HEK293 (cell line): Measurements from ENCODE around the gene KIF18A.

Experiments
- CTCF ChIA-PET: fragments of 350-600 bp; formaldehyde crosslinking; extraction: SDS; loops from one replicate; lab custom pipeline; 2021; ENCODE audit warnings: antibody characterized with exemption; lab: Yijun Ruan, JAX
- POLR2A ChIA-PET: fragments of 300-600 bp; formaldehyde crosslinking; extraction: SDS; loops from one replicate; lab custom pipeline; 2020; ENCODE audit warnings: antibody characterized with exemption, inconsistent platforms; lab: Yijun Ruan, JAX
- H3K27ac ChIP-seq: fragments of 200-500 bp; sonication (Bioruptor generic); 2 replicates; pipeline ENCODE4 v1.5.1; 2014; ENCODE audit warnings: low read depth, low read length, control low read depth, inconsistent platforms; ENCODE audit errors: extremely low read depth
- H3K36me3 ChIP-seq, 2 experiments: fragments of 200-500 bp in 1 of 2; sonication (Bioruptor generic) in 1 of 2; 1 replicate in 1 of 2; 2 replicates in 1 of 2; pipeline ENCODE4 v1.5.1; 2014 to 2017; ENCODE audit warnings: inconsistent platforms in 2 of 2, low read length in 2 of 2; ENCODE audit not compliant: control insufficient read depth in 2 of 2, insufficient read depth in 1 of 2
- H3K4me1 ChIP-seq: fragments of 200-500 bp; sonication (Bioruptor generic); 2 replicates; pipeline ENCODE4 v1.5.1; 2014; ENCODE audit warnings: mild to moderate bottlenecking, low read length, inconsistent platforms; ENCODE audit not compliant: control insufficient read depth, insufficient read depth
- H3K4me3 ChIP-seq: 2 replicates; pipeline ENCODE4 v1.5.1; 2011; ENCODE audit warnings: low read depth, mild to moderate bottlenecking, control low read depth, low read length, moderate library complexity
- H3K9me3 ChIP-seq: fragments of 200-500 bp; sonication (Bioruptor generic); 2 replicates; pipeline ENCODE4 v1.5.1; 2014; ENCODE audit warnings: low read depth, low read length, inconsistent platforms; ENCODE audit not compliant: control insufficient read depth, insufficient read depth
- GFI1B ChIP-seq: fragments of 450-650 bp; formaldehyde crosslinking; IDR thresholded peaks from 2 replicates; pipeline ENCODE4 v1.5.1; 2016; ENCODE audit warnings: missing biosample characterization, missing genetic modification characterization
- GLIS1 ChIP-seq: fragments of 450-650 bp; formaldehyde crosslinking; IDR thresholded peaks from 2 replicates; pipeline ENCODE4 v1.5.1; 2016; ENCODE audit warnings: missing biosample characterization, missing genetic modification characterization
- HOXD13 ChIP-seq: sonication (generic); formaldehyde crosslinking; IDR thresholded peaks from 2 replicates; pipeline ENCODE4 v1.8.0; 2022; ENCODE audit warnings: missing genetic modification reagents, borderline replicate concordance
- IKZF3 ChIP-seq: fragments of 450-650 bp; IDR thresholded peaks from 2 replicates; pipeline ENCODE4 v1.5.0; 2018; ENCODE audit warnings: missing biosample characterization, mild to moderate bottlenecking, missing genetic modification characterization, moderate library complexity
- MEIS1 ChIP-seq: sonication (generic); formaldehyde crosslinking; IDR thresholded peaks from 2 replicates; pipeline ENCODE4 v1.8.1; 2022; ENCODE audit warnings: missing genetic modification reagents, mild to moderate bottlenecking, borderline replicate concordance
- TCF7L2 ChIP-seq: IDR thresholded peaks from 2 replicates; pipeline ENCODE4 v1.6.1; 2011; ENCODE audit warnings: low read depth, mild to moderate bottlenecking, inconsistent platforms, low read length, moderate library complexity, borderline replicate concordance
- ZNF10 ChIP-seq: fragments of 450-650 bp; formaldehyde crosslinking; IDR thresholded peaks from 2 replicates; pipeline ENCODE4 v1.5.1; 2017; ENCODE audit warnings: missing biosample characterization, missing genetic modification characterization
- ZNF146 ChIP-seq: fragments of 450-650 bp; formaldehyde crosslinking; IDR thresholded peaks from 2 replicates; pipeline ENCODE4 v1.5.1; 2016; ENCODE audit warnings: missing biosample characterization, missing genetic modification characterization
- ZNF223 ChIP-seq: fragments of 450-650 bp; formaldehyde crosslinking; IDR thresholded peaks from 2 replicates; pipeline ENCODE4 v1.5.1; 2016; ENCODE audit warnings: missing biosample characterization, missing genetic modification characterization
- ZNF23 ChIP-seq: fragments of 450-650 bp; formaldehyde crosslinking; IDR thresholded peaks from 2 replicates; pipeline ENCODE4 v1.5.1; 2016; ENCODE audit warnings: missing biosample characterization, missing genetic modification characterization, borderline replicate concordance
- ZNF311 ChIP-seq: fragments of 450-650 bp; formaldehyde crosslinking; IDR thresholded peaks from 2 replicates; pipeline ENCODE4 v1.5.1; 2017; ENCODE audit warnings: missing biosample characterization, missing genetic modification characterization, borderline replicate concordance
- ZNF354C ChIP-seq: fragments of 450-650 bp; formaldehyde crosslinking; IDR thresholded peaks from 2 replicates; pipeline ENCODE4 v1.5.1; 2016; ENCODE audit warnings: missing biosample characterization, missing genetic modification characterization, low read depth, borderline replicate concordance
- ZNF391 ChIP-seq: fragments of 450-650 bp; formaldehyde crosslinking; IDR thresholded peaks from 2 replicates; pipeline ENCODE4 v1.5.1; 2016; ENCODE audit warnings: low read depth, missing biosample characterization, missing genetic modification characterization, borderline replicate concordance
- ZNF560 ChIP-seq: fragments of 450-650 bp; formaldehyde crosslinking; IDR thresholded peaks from 2 replicates; pipeline ENCODE4 v1.5.1; 2017; ENCODE audit warnings: missing biosample characterization, missing genetic modification characterization, borderline replicate concordance
- ZNF580 ChIP-seq: fragments of 450-650 bp; formaldehyde crosslinking; IDR thresholded peaks from 2 replicates; pipeline ENCODE4 v1.5.1; 2016; ENCODE audit warnings: missing biosample characterization, missing genetic modification characterization
- ZNF585B ChIP-seq: fragments of 450-650 bp; formaldehyde crosslinking; IDR thresholded peaks from 2 replicates; pipeline ENCODE4 v1.5.1; 2016; ENCODE audit warnings: missing biosample characterization, missing genetic modification characterization
- ZNF660 ChIP-seq: fragments of 450-650 bp; IDR thresholded peaks from 2 replicates; pipeline ENCODE4 v1.5.1; 2018; ENCODE audit warnings: missing biosample characterization, mild to moderate bottlenecking, missing genetic modification characterization
- ZNF785 ChIP-seq: fragments of 450-650 bp; formaldehyde crosslinking; IDR thresholded peaks from 2 replicates; pipeline ENCODE4 v1.5.1; 2016; ENCODE audit warnings: missing biosample characterization, missing genetic modification characterization
- ZNF843 ChIP-seq: fragments of 450-650 bp; formaldehyde crosslinking; IDR thresholded peaks from 2 replicates; pipeline ENCODE4 v1.5.1; 2016; ENCODE audit warnings: missing biosample characterization, missing genetic modification characterization
- ZSCAN16 ChIP-seq: fragments of 450-650 bp; formaldehyde crosslinking; IDR thresholded peaks from 2 replicates; pipeline ENCODE4 v1.5.1; 2016; ENCODE audit warnings: missing biosample characterization, missing genetic modification characterization
- TF ChIP-seq, protein P1 (sequence below): fragments of 450-650 bp; formaldehyde crosslinking; IDR thresholded peaks from 2 replicates; pipeline ENCODE4 v1.5.1; 2016; ENCODE audit warnings: missing biosample characterization, missing genetic modification characterization
- TF ChIP-seq, protein P2 (sequence below): fragments of 450-650 bp; formaldehyde crosslinking; IDR thresholded peaks from 2 replicates; pipeline ENCODE4 v1.5.1; 2016; ENCODE audit warnings: missing biosample characterization, missing genetic modification characterization
- TF ChIP-seq, protein P3 (sequence below): fragments of 450-650 bp; formaldehyde crosslinking; IDR thresholded peaks from 2 replicates; pipeline ENCODE4 v1.5.1; 2016; ENCODE audit warnings: missing biosample characterization, missing genetic modification characterization, low read depth

The KIF18A gene

DNA sequence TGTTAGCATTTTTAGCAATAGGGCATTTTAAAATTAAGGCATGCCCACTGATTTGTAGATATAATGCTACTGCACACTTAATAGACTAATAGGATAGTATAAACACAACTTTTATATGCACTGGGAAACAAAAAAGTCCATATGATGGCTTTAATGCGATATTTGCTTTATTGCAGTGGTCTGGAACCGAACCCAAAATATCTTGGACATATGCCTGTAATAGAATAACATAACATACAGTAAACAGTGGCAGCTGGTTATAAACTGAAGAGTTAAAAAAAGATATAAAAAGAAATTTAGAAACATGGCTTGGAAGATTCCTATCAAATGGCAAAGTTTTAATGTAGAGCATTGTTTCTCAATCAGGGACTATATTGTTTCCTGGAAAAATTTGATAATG is 111.9 kb downstream of the KIF18A start:
- POLR2A ChIA-PET = no interaction called here
- no peak for TF ChIP-seq ZNF10 (tag by site-specific recombination)
- no peak for TF ChIP-seq IKZF3 (tag by site-specific recombination)
- no peak for TF ChIP-seq GFI1B (tag by site-specific recombination)
- TF ChIP-seq, protein P1, sequence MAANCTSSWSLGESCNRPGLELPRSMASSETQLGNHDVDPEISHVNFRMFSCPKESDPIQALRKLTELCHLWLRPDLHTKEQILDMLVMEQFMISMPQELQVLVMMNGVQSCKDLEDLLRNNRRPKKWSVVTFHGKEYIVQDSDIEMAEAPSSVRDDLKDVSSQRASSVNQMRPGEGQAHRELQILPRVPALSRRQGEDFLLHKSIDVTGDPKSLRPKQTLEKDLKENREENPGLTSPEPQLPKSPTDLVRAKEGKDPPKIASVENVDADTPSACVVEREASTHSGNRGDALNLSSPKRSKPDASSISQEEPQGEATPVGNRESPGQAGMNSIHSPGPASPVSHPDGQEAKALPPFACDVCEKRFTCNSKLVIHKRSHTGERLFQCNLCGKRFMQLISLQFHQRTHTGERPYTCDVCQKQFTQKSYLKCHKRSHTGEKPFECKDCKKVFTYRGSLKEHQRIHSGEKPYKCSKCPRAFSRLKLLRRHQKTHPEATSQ (tag by site-specific recombination) = no peak
- TF ChIP-seq ZNF23 (tag by site-specific recombination) = no peak
- no peak for TF ChIP-seq ZNF843
- TF ChIP-seq ZNF580 (tag by site-specific recombination) = no peak
- no peak for TF ChIP-seq ZNF311 (tag by site-specific recombination)
- no peak for TF ChIP-seq ZNF585B (tag by site-specific recombination)
- TF ChIP-seq, protein P2, sequence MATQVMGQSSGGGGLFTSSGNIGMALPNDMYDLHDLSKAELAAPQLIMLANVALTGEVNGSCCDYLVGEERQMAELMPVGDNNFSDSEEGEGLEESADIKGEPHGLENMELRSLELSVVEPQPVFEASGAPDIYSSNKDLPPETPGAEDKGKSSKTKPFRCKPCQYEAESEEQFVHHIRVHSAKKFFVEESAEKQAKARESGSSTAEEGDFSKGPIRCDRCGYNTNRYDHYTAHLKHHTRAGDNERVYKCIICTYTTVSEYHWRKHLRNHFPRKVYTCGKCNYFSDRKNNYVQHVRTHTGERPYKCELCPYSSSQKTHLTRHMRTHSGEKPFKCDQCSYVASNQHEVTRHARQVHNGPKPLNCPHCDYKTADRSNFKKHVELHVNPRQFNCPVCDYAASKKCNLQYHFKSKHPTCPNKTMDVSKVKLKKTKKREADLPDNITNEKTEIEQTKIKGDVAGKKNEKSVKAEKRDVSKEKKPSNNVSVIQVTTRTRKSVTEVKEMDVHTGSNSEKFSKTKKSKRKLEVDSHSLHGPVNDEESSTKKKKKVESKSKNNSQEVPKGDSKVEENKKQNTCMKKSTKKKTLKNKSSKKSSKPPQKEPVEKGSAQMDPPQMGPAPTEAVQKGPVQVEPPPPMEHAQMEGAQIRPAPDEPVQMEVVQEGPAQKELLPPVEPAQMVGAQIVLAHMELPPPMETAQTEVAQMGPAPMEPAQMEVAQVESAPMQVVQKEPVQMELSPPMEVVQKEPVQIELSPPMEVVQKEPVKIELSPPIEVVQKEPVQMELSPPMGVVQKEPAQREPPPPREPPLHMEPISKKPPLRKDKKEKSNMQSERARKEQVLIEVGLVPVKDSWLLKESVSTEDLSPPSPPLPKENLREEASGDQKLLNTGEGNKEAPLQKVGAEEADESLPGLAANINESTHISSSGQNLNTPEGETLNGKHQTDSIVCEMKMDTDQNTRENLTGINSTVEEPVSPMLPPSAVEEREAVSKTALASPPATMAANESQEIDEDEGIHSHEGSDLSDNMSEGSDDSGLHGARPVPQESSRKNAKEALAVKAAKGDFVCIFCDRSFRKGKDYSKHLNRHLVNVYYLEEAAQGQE (tag by site-specific recombination) = no peak
- no peak for TF ChIP-seq HOXD13 (CRISPR knock-in tag)
- Histone ChIP-seq H3K36me3 (no peaks in the 10 kb centered on the region), H3K9me3 (no peaks in the 10 kb centered on the region), H3K27ac (no peak overlapping the region), H3K4me1 (no peaks in the 10 kb centered on the region), H3K4me3 (no peak overlapping the region)
- CTCF ChIA-PET = no interaction called here

- no peak overlapping the region for H3K4me3 ChIP-seq
- CTCF ChIA-PET = no interaction called here
- no peak overlapping the region for H3K27ac ChIP-seq
- TF ChIP-seq ZNF660 (tag by site-specific recombination) (no peak), ZNF560 (tag by site-specific recombination) (no peak), ZNF146 (no peak), MEIS1 (CRISPR knock-in tag) (no peak), ZSCAN16 (no peak), ZNF223 (tag by site-specific recombination) (no peak), GLIS1 (tag by site-specific recombination) (no peak), ZNF354C (tag by site-specific recombination) (no peak), TCF7L2 (no peak), ZNF785 (tag by site-specific recombination) (no peak), ZNF391 (tag by site-specific recombination) (no peak), GFI1B (tag by site-specific recombination) (no peak)
- TF ChIP-seq, protein P3, sequence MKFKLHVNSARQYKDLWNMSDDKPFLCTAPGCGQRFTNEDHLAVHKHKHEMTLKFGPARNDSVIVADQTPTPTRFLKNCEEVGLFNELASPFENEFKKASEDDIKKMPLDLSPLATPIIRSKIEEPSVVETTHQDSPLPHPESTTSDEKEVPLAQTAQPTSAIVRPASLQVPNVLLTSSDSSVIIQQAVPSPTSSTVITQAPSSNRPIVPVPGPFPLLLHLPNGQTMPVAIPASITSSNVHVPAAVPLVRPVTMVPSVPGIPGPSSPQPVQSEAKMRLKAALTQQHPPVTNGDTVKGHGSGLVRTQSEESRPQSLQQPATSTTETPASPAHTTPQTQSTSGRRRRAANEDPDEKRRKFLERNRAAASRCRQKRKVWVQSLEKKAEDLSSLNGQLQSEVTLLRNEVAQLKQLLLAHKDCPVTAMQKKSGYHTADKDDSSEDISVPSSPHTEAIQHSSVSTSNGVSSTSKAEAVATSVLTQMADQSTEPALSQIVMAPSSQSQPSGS (tag by site-specific recombination) = no peak
- H3K9me3 ChIP-seq = no peaks in the 10 kb centered on the region
- H3K36me3 ChIP-seq = no peaks in the 10 kb centered on the region
- POLR2A ChIA-PET = no interaction called here
- no peaks in the 10 kb centered on the region for H3K4me1 ChIP-seq
These were observed 112.9 kb downstream of the KIF18A start for GRCh38 chr11:27995083-27995482.
